ENCODE results near the gene IRAK2. TPM values are rescaled to one million over a fixed set of nuclear protein-coding genes. Genes with fewer than 3 reads are reported as not detected.

The IRAK2 gene
- total RNA-seq, 1 donor from 2014 or later: 2.0 TPM

DNA sequence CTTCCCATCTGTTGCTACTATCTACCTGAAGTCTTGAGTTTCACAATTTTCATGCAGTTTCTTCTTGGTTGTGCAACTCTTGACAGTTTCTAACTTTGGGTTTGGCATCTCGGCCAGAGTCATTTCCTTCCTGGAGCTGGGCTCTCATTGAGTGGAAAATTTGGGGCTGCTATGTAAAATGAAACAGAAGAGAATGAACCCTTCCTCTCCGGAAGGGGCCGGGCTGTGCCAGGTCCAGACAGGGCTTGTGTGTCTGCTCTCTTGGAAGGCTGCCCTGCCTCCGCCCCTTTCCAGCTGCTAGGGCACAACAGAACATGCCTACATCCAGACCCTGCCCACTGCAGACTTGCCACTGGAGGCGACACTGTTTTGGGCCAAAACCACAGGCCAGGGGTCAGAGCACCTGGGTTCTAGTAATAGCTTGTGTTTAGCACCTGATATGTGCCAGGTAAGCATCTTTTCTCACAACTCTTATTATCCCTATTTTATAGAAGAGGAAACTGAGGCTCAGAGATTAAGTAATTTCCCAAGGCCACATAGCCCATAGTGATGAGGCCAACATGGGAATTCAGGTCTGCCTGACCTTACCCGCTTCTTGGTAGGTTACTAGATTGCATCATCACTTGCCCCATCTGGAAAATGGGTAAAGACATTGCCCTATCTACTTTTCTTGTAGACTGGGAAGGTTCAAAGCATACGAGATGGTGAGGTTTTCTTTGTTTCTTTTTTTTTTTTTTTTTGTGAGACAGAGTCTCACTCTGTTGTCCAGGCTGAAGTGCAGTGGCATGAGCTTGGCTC lies 25.0 kb downstream of the IRAK2 start:
- Mint-ChIP-seq H3K36me3 (ENCODE audit: low read depth, unreplicated experiment) (peaks cover 3% of the 10 kb centered on the region), H3K27me3 (ENCODE audit: low read depth, unreplicated experiment) (no peaks in the 10 kb centered on the region), H3K4me3 (ENCODE audit: unreplicated experiment) (no peak overlapping the region), H3K4me1 (ENCODE audit: low read depth, unreplicated experiment) (peaks cover 39% of the 10 kb centered on the region), H3K9me3 (ENCODE audit: unreplicated experiment) (no peaks in the 10 kb centered on the region), H3K27ac (ENCODE audit: unreplicated experiment) (no peak overlapping the region)
- no peaks in the 10 kb centered on the region for H4K20me1 ChIP-seq (ENCODE audit: insufficient read depth, low read length)
- H3K9me3 ChIP-seq (ENCODE audit: insufficient read depth, low read depth, low read length): no peaks in the 10 kb centered on the region
- DNase-seq (ENCODE audit: low read depth) (peak; percentile 27), FAIRE-seq (no peak)
- H2AFZ ChIP-seq (ENCODE audit: low read depth, low read length): no peak overlapping the region
- peaks cover 40% of the 10 kb centered on the region for H3K4me1 ChIP-seq (ENCODE audit: insufficient read depth, low read length)
- no peak overlapping the region for H3K9ac ChIP-seq (ENCODE audit: low read length)
- TF ChIP-seq, protein P1, sequence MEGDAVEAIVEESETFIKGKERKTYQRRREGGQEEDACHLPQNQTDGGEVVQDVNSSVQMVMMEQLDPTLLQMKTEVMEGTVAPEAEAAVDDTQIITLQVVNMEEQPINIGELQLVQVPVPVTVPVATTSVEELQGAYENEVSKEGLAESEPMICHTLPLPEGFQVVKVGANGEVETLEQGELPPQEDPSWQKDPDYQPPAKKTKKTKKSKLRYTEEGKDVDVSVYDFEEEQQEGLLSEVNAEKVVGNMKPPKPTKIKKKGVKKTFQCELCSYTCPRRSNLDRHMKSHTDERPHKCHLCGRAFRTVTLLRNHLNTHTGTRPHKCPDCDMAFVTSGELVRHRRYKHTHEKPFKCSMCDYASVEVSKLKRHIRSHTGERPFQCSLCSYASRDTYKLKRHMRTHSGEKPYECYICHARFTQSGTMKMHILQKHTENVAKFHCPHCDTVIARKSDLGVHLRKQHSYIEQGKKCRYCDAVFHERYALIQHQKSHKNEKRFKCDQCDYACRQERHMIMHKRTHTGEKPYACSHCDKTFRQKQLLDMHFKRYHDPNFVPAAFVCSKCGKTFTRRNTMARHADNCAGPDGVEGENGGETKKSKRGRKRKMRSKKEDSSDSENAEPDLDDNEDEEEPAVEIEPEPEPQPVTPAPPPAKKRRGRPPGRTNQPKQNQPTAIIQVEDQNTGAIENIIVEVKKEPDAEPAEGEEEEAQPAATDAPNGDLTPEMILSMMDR (IDR thresholded peaks at IDR 0.05; ENCODE audit: insufficient read depth, low read depth, low read length): no peak
- TF ChIP-seq EZH2 (IDR thresholded peaks at IDR 0.05; ENCODE audit: insufficient read depth, low read length): no peak
- H3K27me3 ChIP-seq (ENCODE audit: insufficient read depth, low read length): no peaks in the 10 kb centered on the region
- no peaks in the 10 kb centered on the region for H3K79me2 ChIP-seq (ENCODE audit: insufficient read depth, low read length)
- H3K4me3 ChIP-seq (ENCODE audit: insufficient read depth, low read depth, low read length): no peak overlapping the region
- no peaks in the 10 kb centered on the region for H3K36me3 ChIP-seq (ENCODE audit: insufficient read depth, low read length)
- H3K27ac ChIP-seq (ENCODE audit: low read depth, low read length): no peak overlapping the region
- H3K4me2 ChIP-seq (ENCODE audit: low read length): no peak overlapping the region

DNA sequence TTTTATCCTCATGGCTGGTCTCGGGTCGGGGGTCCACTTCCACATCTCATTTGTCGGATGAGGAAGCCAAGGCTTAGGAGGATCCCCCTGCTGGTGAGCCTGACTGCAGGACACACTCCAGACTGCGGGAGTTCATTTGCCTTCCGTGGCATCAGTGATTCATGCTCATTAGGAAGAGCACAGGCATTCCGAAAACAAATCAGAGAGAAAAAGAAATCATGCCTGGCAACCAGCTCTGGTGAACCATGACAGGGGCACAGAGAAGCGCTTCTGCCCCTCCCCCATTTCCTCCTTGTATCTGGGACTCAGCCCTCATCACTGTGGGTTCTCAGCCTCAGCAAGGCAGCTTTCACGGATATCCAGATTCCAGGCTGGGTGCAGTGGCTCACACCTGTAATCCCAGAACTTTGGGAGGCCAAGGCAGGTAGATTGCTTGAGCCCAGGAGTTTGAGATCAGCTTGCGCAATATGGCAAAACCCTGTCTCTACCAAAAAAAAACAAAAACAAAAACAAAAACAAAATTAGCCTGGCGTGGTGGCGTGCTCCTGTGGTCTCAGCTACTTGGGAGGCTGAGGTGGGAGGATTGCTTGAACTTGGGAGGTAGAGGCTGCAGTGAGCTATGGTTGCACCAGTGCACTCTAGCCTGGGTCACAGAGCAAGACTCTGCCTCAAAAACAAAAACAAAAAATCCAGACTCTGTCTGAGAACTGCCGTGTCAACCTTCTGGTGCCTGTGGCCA lies 28.4 kb downstream of the IRAK2 start:
- Histone ChIP-seq H4K20me1 (ENCODE audit: insufficient read depth, low read length) (no peaks in the 10 kb centered on the region), H2AFZ (ENCODE audit: low read depth, low read length) (no peak overlapping the region), H3K36me3 (ENCODE audit: insufficient read depth, low read length) (no peaks in the 10 kb centered on the region), H3K27ac (ENCODE audit: low read depth, low read length) (peak overlapping the region; percentile 98), H3K4me1 (ENCODE audit: insufficient read depth, low read length) (peaks cover 48% of the 10 kb centered on the region), H3K9ac (ENCODE audit: low read length) (peak overlapping the region; percentile 85), H3K79me2 (ENCODE audit: insufficient read depth, low read length) (no peaks in the 10 kb centered on the region), H3K4me2 (ENCODE audit: low read length) (peak overlapping the region; percentile 74), H3K4me3 (ENCODE audit: insufficient read depth, low read depth, low read length) (no peak overlapping the region), H3K9me3 (ENCODE audit: insufficient read depth, low read depth, low read length) (no peaks in the 10 kb centered on the region), H3K27me3 (ENCODE audit: insufficient read depth, low read length) (no peaks in the 10 kb centered on the region)
- Mint-ChIP-seq H3K27ac (ENCODE audit: unreplicated experiment) (peak overlapping the region; percentile 56), H3K4me3 (ENCODE audit: unreplicated experiment) (peak overlapping the region; percentile 27), H3K27me3 (ENCODE audit: low read depth, unreplicated experiment) (no peaks in the 10 kb centered on the region), H3K9me3 (ENCODE audit: unreplicated experiment) (no peaks in the 10 kb centered on the region), H3K36me3 (ENCODE audit: low read depth, unreplicated experiment) (peaks cover 3% of the 10 kb centered on the region), H3K4me1 (ENCODE audit: low read depth, unreplicated experiment) (peaks cover 32% of the 10 kb centered on the region)
- FAIRE-seq (no peak), DNase-seq (ENCODE audit: low read depth) (peak; percentile 90)
- TF ChIP-seq, protein P1 (IDR thresholded peaks at IDR 0.05; ENCODE audit: insufficient read depth, low read depth, low read length): peak; percentile 81
- TF ChIP-seq EZH2 (IDR thresholded peaks at IDR 0.05; ENCODE audit: insufficient read depth, low read length): no peak

Measured in astrocyte (in vitro differentiated cells and primary cell).